Measurements from ENCODE around the gene SLC2A3.
"Not testable (repeated sequence)": the region's sequence is repeated elsewhere in the genome, so short reads cannot be mapped to it uniquely, and the experiment has no call there.

The SLC2A3 gene

DNA sequence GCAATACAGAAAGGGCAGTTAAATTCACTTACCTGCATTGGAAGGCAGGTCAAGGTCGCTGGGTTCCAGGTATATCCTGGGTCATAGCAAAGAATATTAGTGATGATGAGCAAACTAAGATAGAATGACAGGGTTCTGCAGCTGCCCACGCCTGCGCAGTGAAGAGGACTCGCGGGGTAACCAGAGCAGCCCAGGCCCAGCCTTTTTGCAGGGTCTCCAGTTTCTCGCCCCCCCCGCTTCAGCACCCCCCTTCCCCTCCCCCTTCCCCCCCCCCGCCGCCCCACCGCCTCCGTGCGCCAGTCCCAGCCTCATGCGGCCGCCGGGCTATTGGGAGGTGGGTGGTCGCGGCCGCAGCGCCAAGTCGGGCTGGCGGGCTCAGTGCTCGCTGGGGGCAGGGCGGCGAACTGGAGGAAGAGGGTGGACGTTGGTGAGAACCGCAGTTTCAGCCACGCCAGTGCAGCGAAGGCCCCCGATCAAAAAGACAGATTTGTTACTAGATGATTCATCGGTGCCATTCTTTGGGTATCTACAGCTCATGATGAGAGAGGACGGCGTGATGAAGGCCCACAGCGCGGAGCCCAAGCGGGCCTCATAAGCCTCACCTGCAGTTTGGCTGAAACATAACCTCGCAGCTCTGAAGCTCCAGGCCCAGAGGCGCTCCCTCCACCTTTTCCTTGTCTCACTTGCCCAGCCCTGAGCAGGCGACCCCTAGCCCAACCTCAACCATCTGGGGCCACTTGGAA lies 20.2 kb downstream of the SLC2A3 start:
- peak overlapping the region; percentile 10 for H3K4me3 ChIP-seq (replicated peaks; ENCODE audit: low read depth, low read length)
- TF ChIP-seq CTCF (IDR thresholded peaks at IDR 0.05; ENCODE audit: low read length, missing control alignments), result no peak
- no peak for DNase-seq (ENCODE audit: low read depth)

- not testable (repeated sequence) for H3K4me3 ChIP-seq (replicated peaks; ENCODE audit: low read depth, low read length); DNase-seq (ENCODE audit: low read depth)
Measured at GRCh38 chr12:7910106-7910505, 25.9 kb downstream of the SLC2A3 start.

DNA sequence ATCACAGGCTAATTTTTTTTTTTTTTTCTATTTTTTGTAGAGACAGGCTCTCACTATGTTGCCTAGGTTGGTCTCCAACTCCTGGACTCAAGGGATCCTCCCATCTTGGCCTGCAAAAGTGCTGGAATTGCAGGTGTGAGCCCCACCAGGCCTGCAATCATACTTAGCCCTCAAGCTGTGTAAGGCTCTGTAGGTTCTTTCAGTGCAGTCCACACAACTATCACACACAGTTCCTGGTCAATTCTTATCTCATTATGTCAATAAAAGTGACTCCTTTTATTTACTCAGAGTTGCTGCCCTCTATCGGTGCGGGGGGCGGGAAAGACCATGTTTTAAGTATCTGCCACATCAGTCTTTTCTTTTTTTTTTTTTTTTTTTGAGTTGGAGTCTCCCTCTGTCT lies 29.0 kb downstream of the SLC2A3 start:
- peak; percentile 43 for DNase-seq (ENCODE audit: low read depth)
- peak; percentile 39 for TF ChIP-seq CTCF (IDR thresholded peaks at IDR 0.05; ENCODE audit: low read length, missing control alignments)
- no peak overlapping the region for H3K4me3 ChIP-seq (replicated peaks; ENCODE audit: low read depth, low read length)

- not testable (repeated sequence) for H3K4me3 ChIP-seq (replicated peaks; ENCODE audit: low read depth, low read length); DNase-seq (ENCODE audit: low read depth)
Measured at GRCh38 chr12:7906303-7906702, 29.7 kb downstream of the SLC2A3 start.

DNA sequence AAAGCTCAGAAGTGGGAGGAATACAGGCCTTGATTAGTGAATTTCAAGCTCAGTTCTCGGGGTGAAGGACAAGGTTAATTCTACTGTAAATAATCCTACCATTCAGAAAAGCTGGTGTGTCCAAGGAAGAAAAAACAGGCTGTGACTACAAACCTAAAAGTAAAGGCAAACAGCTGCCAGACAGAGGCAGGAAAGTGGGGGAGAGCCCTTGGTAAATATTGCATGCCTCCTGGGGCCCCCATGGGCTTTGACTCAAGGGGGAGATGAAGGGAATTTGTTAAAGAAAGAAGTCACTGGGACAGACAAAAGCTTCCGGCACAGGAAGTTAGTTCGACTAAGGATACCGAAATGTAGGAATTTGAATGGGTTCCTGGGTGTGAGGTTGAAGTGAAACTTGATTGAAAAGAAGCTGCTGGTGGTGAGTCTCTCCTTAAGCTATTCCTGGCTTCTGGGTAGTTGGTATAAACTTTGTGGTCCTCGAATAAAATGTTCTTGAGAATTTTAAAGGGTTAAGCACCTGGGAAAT lies 30.3 kb downstream of the SLC2A3 start:
- DNase-seq (ENCODE audit: low read depth), result peak; percentile 39
- not testable (repeated sequence) for H3K4me3 ChIP-seq (replicated peaks; ENCODE audit: low read depth, low read length)

DNA sequence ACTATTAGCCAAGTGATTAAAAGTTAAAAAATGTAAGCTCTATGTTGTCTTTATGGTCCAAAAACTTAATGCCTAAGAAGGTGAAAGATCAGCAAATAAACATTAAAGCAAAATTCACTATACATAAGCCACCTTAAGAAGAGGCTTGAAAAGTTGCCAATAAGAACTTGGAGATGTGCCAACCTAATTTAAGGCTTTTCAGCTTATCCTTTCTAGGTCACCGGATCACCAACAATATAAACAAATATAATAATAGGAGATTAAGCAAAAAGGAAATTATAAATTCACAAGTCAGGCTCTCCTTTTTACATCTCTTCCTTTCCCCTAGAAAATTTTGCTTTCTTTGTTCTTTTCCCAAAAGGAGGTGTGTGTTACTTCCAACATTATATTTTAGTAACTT lies 30.9 kb downstream of the SLC2A3 start:
- peak; percentile 60 for DNase-seq (ENCODE audit: low read depth)
- H3K4me3 ChIP-seq (replicated peaks; ENCODE audit: low read depth, low read length), result no peak overlapping the region
- TF ChIP-seq CTCF (IDR thresholded peaks at IDR 0.05; ENCODE audit: low read length, missing control alignments), result no peak

- DNase-seq (ENCODE audit: low read depth), result peak; percentile 54
- not testable (repeated sequence) for H3K4me3 ChIP-seq (replicated peaks; ENCODE audit: low read depth, low read length)
Measured at GRCh38 chr12:7902416-7902815, 33.6 kb downstream of the SLC2A3 start.

- TF ChIP-seq CTCF (IDR thresholded peaks at IDR 0.05; ENCODE audit: low read length, missing control alignments), result no peak
- DNase-seq (ENCODE audit: low read depth), result no peak
Measured at GRCh38 chr12:7899755-7900154, 36.2 kb downstream of the SLC2A3 start.

GRCh38 chr12:7896726-7897125 lies 39.3 kb downstream of the SLC2A3 start:
- DNase-seq (ENCODE audit: low read depth); H3K4me3 ChIP-seq (replicated peaks; ENCODE audit: low read depth, low read length): not testable (repeated sequence)

More at GRCh38 chr12:7899755-7900154, 36.2 kb downstream of the SLC2A3 start:
- H3K4me3 ChIP-seq (replicated peaks; ENCODE audit: low read depth, low read length), result no peak overlapping the region
